A673 (cell line): ENCODE measurements around the gene TNFAIP2. TPM values are rescaled to one million over a fixed set of nuclear protein-coding genes. Genes with fewer than 3 reads are reported as not detected.

Source experiments
- BruUV-seq: library from RNA; stranded (reverse); fragments of 400-500 nt; replicated peaks from 2 replicates; lab custom pipeline; 2021; lab: Mats Ljungman, UMichigan
- CTCF ChIA-PET: fragments of 300-600 bp; sonication (Branson Sonifier 250); formaldehyde crosslinking; loops from one replicate; lab custom pipeline; 2022; ENCODE audit warnings: antibody characterized with exemption; lab: Charles Lee
- POLR2A ChIA-PET: fragments of 300-600 bp; sonication (Branson Sonifier 250); formaldehyde crosslinking; loops from one replicate; lab custom pipeline; 2022; ENCODE audit warnings: antibody characterized with exemption; ENCODE audit not compliant: low non-redundant PET; lab: Charles Lee
- DNase-seq: peaks from one replicate; pipeline ENCODE4 v3.0.0-alpha.2; 2015; ENCODE audit warnings: low spot score
- H3K27ac ChIP-seq: fragments of 200-600 bp; sonication (generic); 2 replicates; pipeline ENCODE4 v1.5.1; 2016; ENCODE audit warnings: mixed run types, low read depth, mild to moderate bottlenecking, mixed read lengths, antibody characterized with exemption, low read length; ENCODE audit not compliant: poor library complexity, severe bottlenecking
- H3K27me3 ChIP-seq: fragments of 200-600 bp; sonication (generic); replicated peaks from 2 replicates; pipeline ENCODE4 v1.6.1; 2017; ENCODE audit warnings: mixed run types, low read depth, mild to moderate bottlenecking, mixed read lengths, antibody characterized with exemption, low read length; ENCODE audit not compliant: insufficient read depth, poor library complexity
- H3K36me3 ChIP-seq: fragments of 200-600 bp; sonication (generic); 2 replicates; pipeline ENCODE4 v1.6.1; 2016; ENCODE audit warnings: mixed run types, mild to moderate bottlenecking, mixed read lengths, antibody characterized with exemption, low read length; ENCODE audit not compliant: insufficient read depth, poor library complexity, severe bottlenecking
- H3K4me1 ChIP-seq: fragments of 200-600 bp; sonication (generic); 2 replicates; pipeline ENCODE4 v1.6.1; 2017; ENCODE audit warnings: mixed run types, mild to moderate bottlenecking, mixed read lengths, antibody characterized with exemption, low read length; ENCODE audit not compliant: insufficient read depth, poor library complexity, severe bottlenecking
- H3K4me3 ChIP-seq: fragments of 200-600 bp; sonication (generic); 2 replicates; pipeline ENCODE4 v1.5.1; 2016; ENCODE audit warnings: low read depth, mixed run types, mild to moderate bottlenecking, mixed read lengths, low read length; ENCODE audit not compliant: poor library complexity, severe bottlenecking
- H3K9me3 ChIP-seq: fragments of 200-600 bp; sonication (generic); 2 replicates; pipeline ENCODE4 v1.6.1; 2016; ENCODE audit warnings: mixed run types, low read depth, mild to moderate bottlenecking, mixed read lengths, antibody characterized with exemption, low read length; ENCODE audit not compliant: poor library complexity, severe bottlenecking
- CTCF ChIP-seq: fragments of 300-800, 200-600 bp; sonication (generic); conservative IDR thresholded peaks from 2 replicates; pipeline ENCODE4 v1.5.1; 2017; ENCODE audit warnings: low read depth, mild to moderate bottlenecking, antibody characterized with exemption, low read length, moderate library complexity, mixed read lengths
- EZH2 ChIP-seq: fragments of 200-600 bp; sonication (generic); IDR thresholded peaks from 2 replicates; pipeline ENCODE4 v1.6.1; 2017; ENCODE audit warnings: borderline replicate concordance, low read depth, mild to moderate bottlenecking, mixed read lengths, antibody characterized with exemption, low read length; ENCODE audit not compliant: poor library complexity, severe bottlenecking
- intact Hi-C: fragments of 100-400 bp; cut with micrococcal nuclease; formaldehyde crosslinking; loops from one replicate; pipeline ENCODE4 v1.10.0; 2022; ENCODE audit not compliant: unreplicated experiment
- total RNA-seq: library from RNA; stranded (reverse); gene quantifications from 2 replicates; pipeline ENCODE4 v1.2.3, GENCODE V29; 2021

Gene TNFAIP2
- total RNA-seq, 1 experiment from 2014 or later, result 5.5 TPM

- Histone ChIP-seq H3K4me3 (no peak overlapping the region), H3K9me3 (no peaks in the 10 kb centered on the region), H3K27me3 (no peaks in the 10 kb centered on the region), H3K36me3 (no peaks in the 10 kb centered on the region), H3K4me1 (no peaks in the 10 kb centered on the region), H3K27ac (no peak overlapping the region)
- CTCF ChIA-PET, result no interaction called here
- TF ChIP-seq EZH2, result no peak
- TF ChIP-seq CTCF, result no peak
- POLR2A ChIA-PET, result interaction anchor here (0.6 kb wide), 1 partner anchor 79 kb away, joined by 3 read pairs; no protein-coding TSS in a partner anchor
- DNase-seq, result no peak
- BruUV-seq, result no TSS peak
- intact Hi-C loops, result no loop called here
Measured at GRCh38 chr14:103140316-103141109, 17.3 kb downstream of the TNFAIP2 start.

GRCh38 chr14:103141117-103141796, 18.0 kb downstream of the TNFAIP2 start:
- Histone ChIP-seq H3K27ac (no peak overlapping the region), H3K4me3 (no peak overlapping the region), H3K27me3 (no peaks in the 10 kb centered on the region), H3K36me3 (no peaks in the 10 kb centered on the region), H3K4me1 (no peaks in the 10 kb centered on the region), H3K9me3 (no peaks in the 10 kb centered on the region)
- intact Hi-C loops, result no loop called here
- TF ChIP-seq CTCF (peak; percentile 83), EZH2 (no peak)
- DNase-seq, result peak; percentile 62
- POLR2A ChIA-PET, result no interaction called here
- BruUV-seq, result no TSS peak
- CTCF ChIA-PET, result interaction anchor here (0.5 to 0.7 kb wide), 2 partner anchors 39 to 1549 kb away, joined by 4 to 5 read pairs; no protein-coding TSS in a partner anchor

DNA sequence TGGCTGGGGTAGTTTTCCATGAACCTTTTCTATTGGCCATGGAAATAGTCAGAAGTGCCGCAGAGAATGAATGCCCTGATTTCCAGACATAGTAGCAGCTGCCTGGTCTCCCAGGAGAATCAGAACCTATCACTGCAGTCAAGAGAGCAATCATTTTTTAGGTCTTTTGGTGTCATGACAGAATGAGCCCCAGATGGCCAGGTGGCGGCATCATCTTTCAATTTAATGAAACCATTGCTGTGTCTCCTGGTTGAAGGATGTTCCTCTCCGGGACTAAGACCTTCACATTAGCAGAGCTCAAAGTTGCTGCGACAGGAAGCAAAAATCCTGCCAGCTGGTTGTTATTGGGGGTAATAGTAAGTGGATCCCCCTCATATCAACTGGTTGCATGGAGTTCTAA, 18.8 kb downstream of the TNFAIP2 start:
- TF ChIP-seq CTCF (no peak), EZH2 (no peak)
- intact Hi-C loops, result no loop called here
- no peaks in the 10 kb centered on the region for H3K36me3 ChIP-seq
- H3K27ac ChIP-seq, result no peak overlapping the region
- no peaks in the 10 kb centered on the region for H3K4me1 ChIP-seq
- no peak for DNase-seq
- no peaks in the 10 kb centered on the region for H3K9me3 ChIP-seq
- ChIA-PET CTCF (interaction anchor here (0.5 to 0.7 kb wide), 2 partner anchors 39 to 1550 kb away, joined by 4 to 5 read pairs; no protein-coding TSS in a partner anchor), POLR2A (no interaction called here)
- no peak overlapping the region for H3K4me3 ChIP-seq
- no peaks in the 10 kb centered on the region for H3K27me3 ChIP-seq
- no TSS peak for BruUV-seq
